Measurements from ENCODE around the gene NOX4. TPM values are rescaled to one million over a fixed set of nuclear protein-coding genes. Genes with fewer than 3 reads are reported as not detected.
"Not testable (repeated sequence)": the region's sequence is repeated elsewhere in the genome, so short reads cannot be mapped to it uniquely, and the experiment has no call there.

Gene NOX4
- total RNA-seq, 2 donors from 2014 or later: 2.7 to 6.0 TPM

DNA sequence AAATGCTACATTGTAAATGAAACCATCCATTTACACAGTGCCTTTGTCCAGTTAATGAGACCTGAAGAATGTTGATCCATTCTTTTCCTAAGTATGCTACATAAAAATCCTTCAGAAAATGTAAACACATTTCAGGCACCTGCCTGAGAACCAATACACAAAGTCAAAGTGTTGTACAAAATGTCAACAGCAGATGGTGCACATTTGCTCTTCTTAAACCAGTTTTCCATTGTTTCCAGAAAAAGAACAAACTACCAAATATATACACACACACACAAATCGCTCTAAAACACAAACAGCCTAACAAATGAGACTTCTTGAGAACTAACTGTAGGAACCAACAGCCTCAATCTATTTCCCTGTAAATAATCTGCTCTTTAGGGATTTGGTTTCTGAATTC is 157.5 kb downstream of the NOX4 start:
- H3K4me1 Mint-ChIP-seq: peaks cover 13% of the 10 kb centered on the region
- not testable (repeated sequence) for DNase-seq; H3K36me3 ChIP-seq (ENCODE audit: control insufficient read depth, insufficient read depth, low read length); H3K27ac ChIP-seq (ENCODE audit: low read depth, low read length); H3K4me1 ChIP-seq (ENCODE audit: control insufficient read depth, insufficient read depth, low read length); H3K4me3 Mint-ChIP-seq; H3K9me3 ChIP-seq (ENCODE audit: control insufficient read depth, low read length); H3K36me3 Mint-ChIP-seq (ENCODE audit: low read depth); H3K27ac Mint-ChIP-seq; H3K4me3 ChIP-seq (ENCODE audit: low read length); H3K27me3 ChIP-seq (ENCODE audit: control insufficient read depth, insufficient read depth, low read length, poor library complexity, severe bottlenecking); H3K9ac ChIP-seq (ENCODE audit: extremely low read depth, low read length, poor library complexity, severe bottlenecking); H3K9me3 Mint-ChIP-seq; H3K27me3 Mint-ChIP-seq (ENCODE audit: insufficient read depth)
- TF ChIP-seq, protein P1, sequence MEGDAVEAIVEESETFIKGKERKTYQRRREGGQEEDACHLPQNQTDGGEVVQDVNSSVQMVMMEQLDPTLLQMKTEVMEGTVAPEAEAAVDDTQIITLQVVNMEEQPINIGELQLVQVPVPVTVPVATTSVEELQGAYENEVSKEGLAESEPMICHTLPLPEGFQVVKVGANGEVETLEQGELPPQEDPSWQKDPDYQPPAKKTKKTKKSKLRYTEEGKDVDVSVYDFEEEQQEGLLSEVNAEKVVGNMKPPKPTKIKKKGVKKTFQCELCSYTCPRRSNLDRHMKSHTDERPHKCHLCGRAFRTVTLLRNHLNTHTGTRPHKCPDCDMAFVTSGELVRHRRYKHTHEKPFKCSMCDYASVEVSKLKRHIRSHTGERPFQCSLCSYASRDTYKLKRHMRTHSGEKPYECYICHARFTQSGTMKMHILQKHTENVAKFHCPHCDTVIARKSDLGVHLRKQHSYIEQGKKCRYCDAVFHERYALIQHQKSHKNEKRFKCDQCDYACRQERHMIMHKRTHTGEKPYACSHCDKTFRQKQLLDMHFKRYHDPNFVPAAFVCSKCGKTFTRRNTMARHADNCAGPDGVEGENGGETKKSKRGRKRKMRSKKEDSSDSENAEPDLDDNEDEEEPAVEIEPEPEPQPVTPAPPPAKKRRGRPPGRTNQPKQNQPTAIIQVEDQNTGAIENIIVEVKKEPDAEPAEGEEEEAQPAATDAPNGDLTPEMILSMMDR (conservative IDR thresholded peaks at IDR 0.05): peak; percentile 68
- WGBS, 2 experiments (ENCODE audit: insufficient coverage in 1 of 2, insufficient read length in 1 of 2): 80 to 85% methylated on average over 1 of the region's 1 CpG

DNA sequence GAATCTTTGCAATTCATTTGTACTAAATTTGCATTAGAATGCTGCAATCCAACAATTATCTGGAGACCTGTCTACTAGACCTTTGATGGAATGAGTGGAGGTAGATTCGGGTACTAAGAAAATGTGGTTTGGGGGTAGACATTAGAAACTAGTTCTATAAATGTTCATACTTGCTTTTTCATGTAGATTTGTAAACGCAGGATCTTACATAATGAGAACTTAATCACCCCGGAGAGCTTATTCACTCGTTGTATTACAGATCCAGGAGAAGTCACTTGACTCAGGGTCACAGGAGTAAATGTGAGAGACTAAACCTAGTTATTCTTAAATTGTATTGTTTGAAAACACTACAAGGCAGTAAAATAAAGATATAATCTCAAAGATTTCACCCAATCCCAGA is 159.2 kb downstream of the NOX4 start:
- H3K4me1 ChIP-seq (ENCODE audit: control insufficient read depth, insufficient read depth, low read length); H3K27ac Mint-ChIP-seq; DNase-seq; H3K9me3 Mint-ChIP-seq; H3K27me3 Mint-ChIP-seq (ENCODE audit: insufficient read depth); H3K27me3 ChIP-seq (ENCODE audit: control insufficient read depth, insufficient read depth, low read length, poor library complexity, severe bottlenecking); H3K4me3 Mint-ChIP-seq; H3K27ac ChIP-seq (ENCODE audit: low read depth, low read length); H3K4me3 ChIP-seq (ENCODE audit: low read length); H3K9me3 ChIP-seq (ENCODE audit: control insufficient read depth, low read length); H3K9ac ChIP-seq (ENCODE audit: extremely low read depth, low read length, poor library complexity, severe bottlenecking); H3K36me3 Mint-ChIP-seq (ENCODE audit: low read depth); H3K36me3 ChIP-seq (ENCODE audit: control insufficient read depth, insufficient read depth, low read length): not testable (repeated sequence)
- peaks cover 17% of the 10 kb centered on the region for H3K4me1 Mint-ChIP-seq
- WGBS, 2 experiments (ENCODE audit: insufficient coverage in 1 of 2, insufficient read length in 1 of 2): 52 to 64% methylated on average over 4 of the region's 4 CpGs

DNA sequence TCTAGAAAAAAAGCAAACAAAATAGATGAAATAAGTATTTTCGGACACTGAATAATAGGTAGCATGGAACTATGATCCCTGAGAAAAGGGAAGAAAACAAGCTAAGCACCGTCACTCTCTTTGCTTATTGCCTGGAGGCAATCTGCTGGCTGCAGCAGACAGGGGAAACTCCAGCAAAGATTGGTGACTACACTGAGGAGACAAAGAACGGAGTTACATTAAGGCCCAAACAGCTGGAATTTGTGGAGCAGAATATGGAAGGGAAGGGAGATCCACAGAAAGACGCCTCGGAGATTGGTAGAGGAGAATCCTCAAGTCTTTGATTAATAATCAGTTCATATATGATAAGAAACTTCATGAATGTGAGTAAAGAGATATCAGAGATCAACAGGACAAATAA is 163.3 kb downstream of the NOX4 start:
- Mint-ChIP-seq H3K9me3 (no peaks in the 10 kb centered on the region), H3K4me1 (peaks cover 11% of the 10 kb centered on the region), H3K27ac (no peak overlapping the region), H3K27me3 (ENCODE audit: insufficient read depth) (no peaks in the 10 kb centered on the region), H3K36me3 (ENCODE audit: low read depth) (peaks cover 3% of the 10 kb centered on the region), H3K4me3 (no peak overlapping the region)
- no peak overlapping the region for H3K9ac ChIP-seq (ENCODE audit: extremely low read depth, low read length, poor library complexity, severe bottlenecking)
- no peak for DNase-seq
- no peaks in the 10 kb centered on the region for H3K9me3 ChIP-seq (ENCODE audit: control insufficient read depth, low read length)
- TF ChIP-seq, protein P1 (conservative IDR thresholded peaks at IDR 0.05): no peak
- H3K27me3 ChIP-seq (ENCODE audit: control insufficient read depth, insufficient read depth, low read length, poor library complexity, severe bottlenecking): no peaks in the 10 kb centered on the region
- no peaks in the 10 kb centered on the region for H3K36me3 ChIP-seq (ENCODE audit: control insufficient read depth, insufficient read depth, low read length)
- no peak overlapping the region for H3K27ac ChIP-seq (ENCODE audit: low read depth, low read length)
- no peaks in the 10 kb centered on the region for H3K4me1 ChIP-seq (ENCODE audit: control insufficient read depth, insufficient read depth, low read length)
- no peak overlapping the region for H3K4me3 ChIP-seq (ENCODE audit: low read length)
- 67 to 89% methylated on average over 2 to 5 of the region's 5 CpGs for WGBS, 2 experiments (ENCODE audit: insufficient coverage in 1 of 2, insufficient read length in 1 of 2)

DNA sequence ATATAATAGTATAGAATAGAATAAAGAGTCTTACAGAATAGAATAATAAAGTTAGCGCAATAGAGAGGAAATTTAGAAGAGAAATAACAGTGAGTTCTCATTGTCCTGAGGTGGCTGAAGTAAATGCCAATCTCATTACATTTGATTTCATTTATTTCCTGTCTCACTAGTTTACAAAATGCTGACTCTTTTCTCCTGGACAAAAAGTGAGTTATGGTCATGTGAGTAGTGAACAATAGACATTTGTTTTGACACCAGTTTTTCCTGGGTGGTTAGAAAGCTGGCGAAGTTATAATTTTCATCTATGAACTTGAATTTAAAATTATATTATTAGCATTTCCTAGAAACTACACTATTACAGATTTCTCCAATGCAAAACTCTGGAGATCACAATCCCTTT is 169.8 kb downstream of the NOX4 start:
- H3K4me1 Mint-ChIP-seq: peaks cover 2% of the 10 kb centered on the region
- H3K36me3 Mint-ChIP-seq (ENCODE audit: low read depth): peaks cover 9% of the 10 kb centered on the region

DNA sequence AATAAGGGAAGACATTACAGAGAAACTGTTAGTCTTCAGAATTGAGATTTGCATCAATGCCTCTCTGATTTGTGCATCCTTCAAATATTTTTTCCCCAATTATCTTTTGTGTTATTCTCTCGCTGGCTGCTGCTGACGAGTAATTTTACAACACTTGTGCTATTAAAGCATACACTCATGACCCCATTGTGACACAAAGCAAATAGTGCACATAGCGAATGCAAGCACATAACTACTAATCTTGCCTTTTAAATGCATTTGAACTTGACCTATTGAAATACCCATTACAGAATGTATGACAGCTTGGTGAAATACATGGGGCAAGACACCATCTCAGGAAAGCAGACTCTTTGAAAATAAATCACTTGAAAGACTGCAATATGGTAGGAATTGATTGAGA is 180.6 kb downstream of the NOX4 start:
- not testable (repeated sequence) for H3K27me3 Mint-ChIP-seq (ENCODE audit: insufficient read depth); H3K27me3 ChIP-seq (ENCODE audit: control insufficient read depth, insufficient read depth, low read length, poor library complexity, severe bottlenecking); H3K27ac ChIP-seq (ENCODE audit: low read depth, low read length); H3K36me3 ChIP-seq (ENCODE audit: control insufficient read depth, insufficient read depth, low read length); H3K36me3 Mint-ChIP-seq (ENCODE audit: low read depth); H3K9ac ChIP-seq (ENCODE audit: extremely low read depth, low read length, poor library complexity, severe bottlenecking); H3K9me3 Mint-ChIP-seq; H3K4me3 ChIP-seq (ENCODE audit: low read length); H3K4me1 Mint-ChIP-seq; DNase-seq; H3K4me3 Mint-ChIP-seq; H3K9me3 ChIP-seq (ENCODE audit: control insufficient read depth, low read length); H3K27ac Mint-ChIP-seq; H3K4me1 ChIP-seq (ENCODE audit: control insufficient read depth, insufficient read depth, low read length)
- WGBS, 2 experiments (ENCODE audit: insufficient coverage in 1 of 2, insufficient read length in 1 of 2): 92 to 100% methylated on average over 2 to 3 of the region's 3 CpGs

More for the DNA sequence above, 169.8 kb downstream of the NOX4 start:
- Histone ChIP-seq H3K9ac (ENCODE audit: extremely low read depth, low read length, poor library complexity, severe bottlenecking) (no peak overlapping the region), H3K27ac (ENCODE audit: low read depth, low read length) (no peak overlapping the region), H3K9me3 (ENCODE audit: control insufficient read depth, low read length) (no peaks in the 10 kb centered on the region), H3K4me1 (ENCODE audit: control insufficient read depth, insufficient read depth, low read length) (no peaks in the 10 kb centered on the region), H3K27me3 (ENCODE audit: control insufficient read depth, insufficient read depth, low read length, poor library complexity, severe bottlenecking) (no peaks in the 10 kb centered on the region), H3K36me3 (ENCODE audit: control insufficient read depth, insufficient read depth, low read length) (no peaks in the 10 kb centered on the region), H3K4me3 (ENCODE audit: low read length) (no peak overlapping the region)
- TF ChIP-seq, protein P1 (conservative IDR thresholded peaks at IDR 0.05): no peak
- Mint-ChIP-seq H3K4me3 (no peak overlapping the region), H3K27me3 (ENCODE audit: insufficient read depth) (no peaks in the 10 kb centered on the region), H3K9me3 (peaks cover 7% of the 10 kb centered on the region), H3K27ac (no peak overlapping the region)
- no peak for DNase-seq
- 80% methylated on average over 1 of the region's 2 CpGs for WGBS, 2 experiments (ENCODE audit: insufficient coverage in 1 of 2, insufficient read length in 1 of 2)

Measured in endodermal cell (in vitro differentiated cells).